ENCODE measurements around the gene TIAM2. TPM values are rescaled to one million over a fixed set of nuclear protein-coding genes. Genes with fewer than 3 reads are reported as not detected.

Gene TIAM2
- total RNA-seq, 1 experiment from 2014 or later, result 12.9 TPM

DNA sequence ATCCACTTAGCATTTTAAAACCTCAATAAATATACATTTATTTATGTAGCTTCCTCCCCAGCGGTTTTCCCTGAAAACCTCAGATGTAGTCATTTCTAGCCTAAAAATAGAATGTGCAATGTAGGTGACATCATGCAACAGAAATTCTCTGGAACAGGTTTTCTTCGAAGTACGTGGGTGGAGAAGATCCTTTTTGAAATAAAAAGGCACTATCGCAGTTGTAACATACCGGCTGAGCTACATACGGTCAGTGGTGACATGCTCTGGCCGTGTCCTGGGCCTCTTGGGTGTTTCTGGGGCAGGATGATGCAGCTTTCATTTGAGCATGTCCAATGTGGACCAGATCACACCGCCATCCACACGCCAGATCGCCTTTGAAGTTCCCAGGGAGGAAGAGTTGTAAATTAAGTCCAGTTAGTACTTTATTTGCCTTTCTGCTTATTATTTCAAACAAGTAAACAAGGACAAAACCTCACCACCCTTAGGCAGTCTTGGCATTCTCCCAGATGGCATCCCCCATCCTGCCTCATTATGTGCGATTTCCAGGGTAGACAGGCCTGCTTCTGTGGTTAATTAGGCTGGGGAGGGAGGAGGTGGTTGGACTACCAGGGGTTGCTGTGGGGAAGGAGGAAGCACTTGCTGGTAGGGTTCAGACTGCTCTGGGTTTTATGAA is 159.2 kb downstream of the TIAM2 start:
- TF ChIP-seq, protein P1, sequence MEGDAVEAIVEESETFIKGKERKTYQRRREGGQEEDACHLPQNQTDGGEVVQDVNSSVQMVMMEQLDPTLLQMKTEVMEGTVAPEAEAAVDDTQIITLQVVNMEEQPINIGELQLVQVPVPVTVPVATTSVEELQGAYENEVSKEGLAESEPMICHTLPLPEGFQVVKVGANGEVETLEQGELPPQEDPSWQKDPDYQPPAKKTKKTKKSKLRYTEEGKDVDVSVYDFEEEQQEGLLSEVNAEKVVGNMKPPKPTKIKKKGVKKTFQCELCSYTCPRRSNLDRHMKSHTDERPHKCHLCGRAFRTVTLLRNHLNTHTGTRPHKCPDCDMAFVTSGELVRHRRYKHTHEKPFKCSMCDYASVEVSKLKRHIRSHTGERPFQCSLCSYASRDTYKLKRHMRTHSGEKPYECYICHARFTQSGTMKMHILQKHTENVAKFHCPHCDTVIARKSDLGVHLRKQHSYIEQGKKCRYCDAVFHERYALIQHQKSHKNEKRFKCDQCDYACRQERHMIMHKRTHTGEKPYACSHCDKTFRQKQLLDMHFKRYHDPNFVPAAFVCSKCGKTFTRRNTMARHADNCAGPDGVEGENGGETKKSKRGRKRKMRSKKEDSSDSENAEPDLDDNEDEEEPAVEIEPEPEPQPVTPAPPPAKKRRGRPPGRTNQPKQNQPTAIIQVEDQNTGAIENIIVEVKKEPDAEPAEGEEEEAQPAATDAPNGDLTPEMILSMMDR (IDR thresholded peaks at IDR 0.05; ENCODE audit: unreplicated experiment), result no peak
- Mint-ChIP-seq H3K4me3 (ENCODE audit: low read depth, unreplicated experiment) (no peak overlapping the region), H3K27me3 (ENCODE audit: unreplicated experiment) (no peaks in the 10 kb centered on the region), H3K36me3 (ENCODE audit: insufficient read depth, unreplicated experiment) (peaks cover 6% of the 10 kb centered on the region), H3K4me1 (ENCODE audit: low read depth, unreplicated experiment) (peaks cover 37% of the 10 kb centered on the region), H3K9me3 (ENCODE audit: low read depth, unreplicated experiment) (no peaks in the 10 kb centered on the region), H3K27ac (ENCODE audit: unreplicated experiment) (no peak overlapping the region)
- intact Hi-C loops (cut with micrococcal nuclease; ENCODE audit: unreplicated experiment), result loop anchor here (5.0 kb wide), 1 partner anchor 67 kb away; no protein-coding TSS in a partner anchor
- no TSS peak for BruUV-seq (replicated peaks)
- CTCF ChIA-PET, result interaction anchor here (0.6 to 0.7 kb wide), 2 partner anchors 27 to 111 kb away, joined by 4 to 6 read pairs; no protein-coding TSS in a partner anchor
- no peak for DNase-seq

DNA sequence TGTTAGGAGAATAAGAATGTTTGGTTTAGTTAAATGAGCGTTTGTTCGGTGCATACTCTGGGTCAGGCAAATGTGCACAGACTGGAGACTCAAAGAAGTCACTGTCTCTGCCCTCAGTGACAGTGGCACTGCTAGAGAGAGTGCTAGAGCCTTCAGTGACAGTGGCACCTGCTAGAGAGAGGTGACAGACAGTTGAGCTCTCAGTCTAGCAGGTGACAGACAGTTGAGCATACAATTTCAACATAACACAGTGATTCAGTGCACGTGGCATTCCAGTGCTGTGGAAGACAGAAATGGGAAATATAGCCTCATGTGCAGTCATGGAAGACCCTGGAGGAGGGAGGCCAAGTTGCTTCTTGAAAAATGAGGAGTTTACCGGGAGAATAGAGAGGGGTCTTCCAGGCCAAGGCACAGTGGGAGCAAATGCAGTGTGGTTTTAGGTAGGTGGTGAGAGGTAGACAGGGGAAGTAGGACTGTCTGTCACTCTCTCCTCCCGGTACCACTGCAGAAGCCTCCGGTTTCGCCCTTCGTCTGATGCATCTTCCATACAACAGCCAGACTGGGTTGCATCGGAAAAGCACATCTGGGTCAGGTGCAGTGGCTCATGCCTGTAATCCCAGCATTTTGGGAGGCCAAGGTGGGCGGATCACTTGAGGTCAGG is 160.8 kb downstream of the TIAM2 start:
- CTCF ChIA-PET, result no interaction called here
- H3K36me3 Mint-ChIP-seq (ENCODE audit: insufficient read depth, unreplicated experiment), result peaks cover 6% of the 10 kb centered on the region
- BruUV-seq (replicated peaks), result no TSS peak
- no peak for DNase-seq
- TF ChIP-seq, protein P1 (IDR thresholded peaks at IDR 0.05; ENCODE audit: unreplicated experiment), result no peak
- H3K27ac Mint-ChIP-seq (ENCODE audit: unreplicated experiment), result no peak overlapping the region
- H3K9me3 Mint-ChIP-seq (ENCODE audit: low read depth, unreplicated experiment), result peaks cover 4% of the 10 kb centered on the region
- peaks cover 35% of the 10 kb centered on the region for H3K4me1 Mint-ChIP-seq (ENCODE audit: low read depth, unreplicated experiment)
- intact Hi-C loops (cut with micrococcal nuclease; ENCODE audit: unreplicated experiment), result no loop called here
- H3K4me3 Mint-ChIP-seq (ENCODE audit: low read depth, unreplicated experiment), result no peak overlapping the region
- no peaks in the 10 kb centered on the region for H3K27me3 Mint-ChIP-seq (ENCODE audit: unreplicated experiment)

DNA sequence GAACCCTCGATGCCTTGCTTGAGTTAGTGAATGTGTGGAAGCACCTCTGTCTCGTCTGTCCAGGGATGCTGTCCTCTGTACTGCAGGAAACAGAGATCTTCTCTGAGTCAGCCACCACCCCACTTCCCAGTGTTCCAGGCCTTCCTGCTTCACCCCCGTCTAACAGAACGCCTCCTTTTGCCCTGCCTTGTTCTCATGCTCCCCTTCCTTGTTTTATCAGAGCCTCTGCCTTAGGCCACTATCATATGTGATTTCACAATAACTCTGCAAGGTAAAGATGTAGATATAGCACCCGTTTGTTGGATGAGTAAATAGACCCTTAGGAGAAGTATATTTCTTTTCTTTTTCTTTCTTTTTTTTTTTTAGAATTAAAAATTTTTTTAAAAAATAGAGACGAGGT is 162.0 kb downstream of the TIAM2 start:
- BruUV-seq (replicated peaks), result no TSS peak
- H3K4me1 Mint-ChIP-seq (ENCODE audit: low read depth, unreplicated experiment), result peaks cover 37% of the 10 kb centered on the region
- peaks cover 4% of the 10 kb centered on the region for H3K9me3 Mint-ChIP-seq (ENCODE audit: low read depth, unreplicated experiment)
- no peak for DNase-seq
- H3K27me3 Mint-ChIP-seq (ENCODE audit: unreplicated experiment), result no peaks in the 10 kb centered on the region
- TF ChIP-seq, protein P1 (IDR thresholded peaks at IDR 0.05; ENCODE audit: unreplicated experiment), result no peak
- peaks cover 6% of the 10 kb centered on the region for H3K36me3 Mint-ChIP-seq (ENCODE audit: insufficient read depth, unreplicated experiment)
- no peak overlapping the region for H3K27ac Mint-ChIP-seq (ENCODE audit: unreplicated experiment)
- intact Hi-C loops (cut with micrococcal nuclease; ENCODE audit: unreplicated experiment), result no loop called here
- no peak overlapping the region for H3K4me3 Mint-ChIP-seq (ENCODE audit: low read depth, unreplicated experiment)
- CTCF ChIA-PET, result no interaction called here

DNA sequence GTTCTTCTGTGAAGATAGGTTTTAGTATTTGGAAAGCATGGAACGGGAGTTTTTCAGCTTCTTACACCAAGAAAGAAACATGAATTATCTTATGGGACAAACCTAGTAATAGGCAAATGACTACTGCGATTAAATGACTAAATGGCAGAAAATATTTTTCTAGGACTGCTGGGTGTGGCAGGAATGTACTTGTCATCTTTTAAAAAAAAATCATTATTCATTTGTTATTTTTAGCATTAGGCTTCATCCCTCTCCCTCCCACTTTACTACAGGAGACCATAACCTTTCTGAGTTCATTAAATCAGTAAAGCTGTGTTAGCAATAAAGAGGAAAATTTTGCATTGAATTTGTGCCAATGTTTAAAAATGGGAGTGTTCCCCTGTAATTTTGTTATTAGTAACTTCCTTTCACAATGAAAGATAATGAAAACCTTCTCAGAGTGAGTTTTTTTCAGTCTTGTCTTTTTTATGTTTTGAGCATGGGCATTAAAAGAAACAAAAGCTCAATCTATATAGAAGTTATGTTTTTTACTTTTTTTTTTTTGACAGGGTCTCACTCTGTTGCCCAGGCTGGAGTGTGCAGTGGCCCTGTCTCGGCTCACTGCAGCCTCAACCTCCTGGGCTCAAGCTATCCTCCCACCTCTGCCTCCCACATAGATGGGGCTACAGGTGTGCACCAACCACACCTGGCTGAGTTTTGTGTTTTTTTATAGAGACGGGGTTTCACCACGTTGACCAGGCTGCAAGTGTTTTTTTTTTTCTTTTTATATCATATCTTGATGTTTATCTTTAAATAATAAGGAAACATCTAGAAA is 163.1 kb downstream of the TIAM2 start:
- Mint-ChIP-seq H3K4me3 (ENCODE audit: low read depth, unreplicated experiment) (no peak overlapping the region), H3K9me3 (ENCODE audit: low read depth, unreplicated experiment) (peaks cover 4% of the 10 kb centered on the region), H3K27me3 (ENCODE audit: unreplicated experiment) (no peaks in the 10 kb centered on the region), H3K36me3 (ENCODE audit: insufficient read depth, unreplicated experiment) (peaks cover 6% of the 10 kb centered on the region), H3K27ac (ENCODE audit: unreplicated experiment) (no peak overlapping the region), H3K4me1 (ENCODE audit: low read depth, unreplicated experiment) (peaks cover 48% of the 10 kb centered on the region)
- intact Hi-C loops (cut with micrococcal nuclease; ENCODE audit: unreplicated experiment), result no loop called here
- TF ChIP-seq, protein P1 (IDR thresholded peaks at IDR 0.05; ENCODE audit: unreplicated experiment), result no peak
- DNase-seq, result no peak
- no TSS peak for BruUV-seq (replicated peaks)
- CTCF ChIA-PET, result interaction anchor here (0.7 kb wide), 1 partner anchor 1765 kb away, joined by 4 read pairs; no protein-coding TSS in a partner anchor

Data from Calu3 (cell line).